HepG2 (cell line): ENCODE results near the gene BPIFB6. TPM values are rescaled to one million over a fixed set of nuclear protein-coding genes. Genes with fewer than 3 reads are reported as not detected.
A peak's percentile ranks its signal among the peaks of the same experiment; 100 is the strongest.

Source experiments
- ARID2 ChIP-seq: sonication (generic); formaldehyde crosslinking; IDR thresholded peaks from 2 replicates; pipeline ENCODE4 v1.8.1; 2022; ENCODE audit warnings: mild to moderate bottlenecking, missing genetic modification reagents, borderline replicate concordance
- FOSL2 ChIP-seq: sonication (generic); formaldehyde crosslinking; IDR thresholded peaks from 2 replicates; pipeline ENCODE4 v1.4.0; 2020; ENCODE audit warnings: missing genetic modification reagents
- GPN1 ChIP-seq: sonication (generic); formaldehyde crosslinking; IDR thresholded peaks from 2 replicates; pipeline ENCODE4 v1.5.1; 2020; ENCODE audit warnings: missing genetic modification reagents, borderline replicate concordance
- LCORL ChIP-seq, 2 experiments: fragments of 450-650 bp in 1 of 2; sonication (generic) in 1 of 2; formaldehyde crosslinking in 1 of 2; IDR thresholded peaks; 2 replicates each; pipeline versions ENCODE4 v1.5.0 to v1.6.1; 2017 to 2020; ENCODE audit warnings: antibody characterized with exemption in 1 of 2, missing genetic modification reagents in 1 of 2
- MBNL3 ChIP-seq: fragments of 250-450 bp; sonication (Bioruptor Pico); conservative IDR thresholded peaks from 2 replicates; pipeline ENCODE4 v1.8.0; 2022; ENCODE audit warnings: mild to moderate bottlenecking, inconsistent platforms
- MED1 ChIP-seq: sonication (generic); formaldehyde crosslinking; IDR thresholded peaks from 2 replicates; pipeline ENCODE4 v1.4.0; 2020; ENCODE audit warnings: missing genetic modification reagents
- SOX13 ChIP-seq, 3 experiments: fragments of 450-650 bp in 1 of 3; sonication (generic) in 1 of 3; formaldehyde crosslinking in 1 of 3; IDR thresholded peaks in 2 of 3; conservative IDR thresholded peaks in 1 of 3; 2 replicates each; pipeline versions ENCODE4 v1.5.0 to v1.6.1; 2016 to 2020; ENCODE audit warnings: antibody characterized with exemption in 1 of 3, mild to moderate bottlenecking in 1 of 3, missing compliant biosample characterization in 1 of 3, missing genetic modification reagents in 1 of 3, moderate library complexity in 1 of 3
- YEATS4 ChIP-seq: sonication (generic); formaldehyde crosslinking; IDR thresholded peaks from 2 replicates; pipeline ENCODE4 v1.4.0; 2020; ENCODE audit warnings: missing genetic modification reagents, borderline replicate concordance
- ZHX1 ChIP-seq: sonication (generic); formaldehyde crosslinking; IDR thresholded peaks from 2 replicates; pipeline ENCODE4 v1.8.1; 2022; ENCODE audit warnings: low read depth, mild to moderate bottlenecking, missing genetic modification reagents
- ZNF235 ChIP-seq: sonication (generic); formaldehyde crosslinking; IDR thresholded peaks from 2 replicates; pipeline ENCODE4 v1.8.1; 2023; ENCODE audit warnings: mild to moderate bottlenecking, missing genetic modification reagents, borderline replicate concordance
- ZNF331 ChIP-seq: sonication (generic); formaldehyde crosslinking; IDR thresholded peaks from 2 replicates; pipeline ENCODE4 v1.4.0; 2020; ENCODE audit warnings: missing genetic modification reagents
- ZNF367 ChIP-seq: sonication (generic); formaldehyde crosslinking; IDR thresholded peaks from 2 replicates; pipeline ENCODE4 v1.4.0; 2020; ENCODE audit warnings: missing genetic modification reagents, borderline replicate concordance
- ZNF567 ChIP-seq: sonication (generic); formaldehyde crosslinking; IDR thresholded peaks from 2 replicates; pipeline ENCODE4 v1.8.1; 2023; ENCODE audit warnings: mild to moderate bottlenecking, missing genetic modification reagents, borderline replicate concordance
- ZNF709 ChIP-seq: sonication (generic); formaldehyde crosslinking; IDR thresholded peaks from 2 replicates; pipeline ENCODE4 v1.5.0; 2020; ENCODE audit warnings: mild to moderate bottlenecking, missing genetic modification reagents
- ZNF878 ChIP-seq: sonication (generic); formaldehyde crosslinking; IDR thresholded peaks from 2 replicates; pipeline ENCODE4 v1.8.1; 2023; ENCODE audit warnings: mild to moderate bottlenecking, missing genetic modification reagents, moderate library complexity
- polyA plus RNA-seq, 8 experiments: library from polyadenylated mRNA; depleted of rRNA in 3 of 8; stranded (reverse) in 7 of 8; unstranded in 1 of 8; fragments of >200 nt; fragmentation: Illumina TruSeq in 4 of 8; extraction: Trizol in 4 of 8; gene quantifications; 2 replicates each; pipeline versions ENCODE4 v1.2.1 to v1.2.3, GENCODE V29; 2011 to 2016; ENCODE audit warnings: low read depth in 4 of 8, missing spikeins in 1 of 8, mixed read lengths in 1 of 8; ENCODE audit not compliant: insufficient read depth in 1 of 8
- total RNA-seq, 5 experiments: library from RNA; depleted of rRNA; stranded (reverse); fragments of >200 nt; fragmentation: Illumina TruSeq; extraction: Trizol; gene quantifications; 2 replicates each; pipeline ENCODE4 v1.2.3, GENCODE V29; 2016; ENCODE audit warnings: low read depth in 1 of 5
- TF ChIP-seq, protein P1 (sequence below): sonication (generic); formaldehyde crosslinking; IDR thresholded peaks from 2 replicates; pipeline ENCODE4 v1.4.0; 2020; ENCODE audit warnings: missing genetic modification reagents
- TF ChIP-seq, protein P2 (sequence below): sonication (generic); formaldehyde crosslinking; IDR thresholded peaks from 2 replicates; pipeline ENCODE4 v1.4.0; 2020; ENCODE audit warnings: mild to moderate bottlenecking, missing genetic modification reagents
- TF ChIP-seq, protein P3 (sequence below): IDR thresholded peaks from 2 replicates; pipeline ENCODE4 v1.6.1; 2016; ENCODE audit warnings: low read depth, borderline replicate concordance

BPIFB6 gene
- total and polyA plus RNA-seq, 2 of the 13 experiments (the other 11 are each of a cell fraction or from before 2014, with no cell fraction given): 0.13 to 1.7 TPM

- TF ChIP-seq SOX13 (IDR thresholded peaks at IDR 0.05): no peak
- peak in 1 of 2 experiments; percentile 45; a peak in 1 of 4 replicates for TF ChIP-seq SOX13 (CRISPR knock-in tag; conservative IDR thresholded peaks at IDR 0.05 in 1 of 2, IDR thresholded peaks at IDR 0.05 in 1 of 2)
- no peak for TF ChIP-seq MBNL3 (CRISPR knock-in tag)
- TF ChIP-seq YEATS4 (CRISPR knock-in tag): peak; percentile 19; the same call in 1 of the 2 replicates
- TF ChIP-seq FOSL2 (CRISPR knock-in tag): 0 out of 2 replicates have a peak, but pooled peaks have one; percentile 27
- TF ChIP-seq, protein P1, sequence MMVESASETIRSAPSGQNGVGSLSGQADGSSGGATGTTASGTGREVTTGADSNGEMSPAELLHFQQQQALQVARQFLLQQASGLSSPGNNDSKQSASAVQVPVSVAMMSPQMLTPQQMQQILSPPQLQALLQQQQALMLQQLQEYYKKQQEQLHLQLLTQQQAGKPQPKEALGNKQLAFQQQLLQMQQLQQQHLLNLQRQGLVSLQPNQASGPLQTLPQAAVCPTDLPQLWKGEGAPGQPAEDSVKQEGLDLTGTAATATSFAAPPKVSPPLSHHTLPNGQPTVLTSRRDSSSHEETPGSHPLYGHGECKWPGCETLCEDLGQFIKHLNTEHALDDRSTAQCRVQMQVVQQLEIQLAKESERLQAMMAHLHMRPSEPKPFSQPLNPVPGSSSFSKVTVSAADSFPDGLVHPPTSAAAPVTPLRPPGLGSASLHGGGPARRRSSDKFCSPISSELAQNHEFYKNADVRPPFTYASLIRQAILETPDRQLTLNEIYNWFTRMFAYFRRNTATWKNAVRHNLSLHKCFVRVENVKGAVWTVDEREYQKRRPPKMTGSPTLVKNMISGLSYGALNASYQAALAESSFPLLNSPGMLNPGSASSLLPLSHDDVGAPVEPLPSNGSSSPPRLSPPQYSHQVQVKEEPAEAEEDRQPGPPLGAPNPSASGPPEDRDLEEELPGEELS (CRISPR knock-in tag): peak; percentile 33
- peak; percentile 14; the same call in 1 of the 2 replicates for TF ChIP-seq ARID2 (CRISPR knock-in tag)
- no peak for TF ChIP-seq ZNF709 (CRISPR knock-in tag)
- 0 out of 2 replicates have a peak, but pooled peaks have one; percentile 12 for TF ChIP-seq ZNF235 (CRISPR knock-in tag)
- TF ChIP-seq ZHX1 (CRISPR knock-in tag): no peak
- 0 out of 2 replicates have a peak, but pooled peaks have one; percentile 61 for TF ChIP-seq ZNF367 (CRISPR knock-in tag)
- no peak for TF ChIP-seq LCORL (IDR thresholded peaks at IDR 0.05)
- TF ChIP-seq LCORL (CRISPR knock-in tag; IDR thresholded peaks at IDR 0.05): no peak
- no peak; the same call in 1 of the 2 replicates for TF ChIP-seq ZNF331 (CRISPR knock-in tag)
- TF ChIP-seq, protein P2, sequence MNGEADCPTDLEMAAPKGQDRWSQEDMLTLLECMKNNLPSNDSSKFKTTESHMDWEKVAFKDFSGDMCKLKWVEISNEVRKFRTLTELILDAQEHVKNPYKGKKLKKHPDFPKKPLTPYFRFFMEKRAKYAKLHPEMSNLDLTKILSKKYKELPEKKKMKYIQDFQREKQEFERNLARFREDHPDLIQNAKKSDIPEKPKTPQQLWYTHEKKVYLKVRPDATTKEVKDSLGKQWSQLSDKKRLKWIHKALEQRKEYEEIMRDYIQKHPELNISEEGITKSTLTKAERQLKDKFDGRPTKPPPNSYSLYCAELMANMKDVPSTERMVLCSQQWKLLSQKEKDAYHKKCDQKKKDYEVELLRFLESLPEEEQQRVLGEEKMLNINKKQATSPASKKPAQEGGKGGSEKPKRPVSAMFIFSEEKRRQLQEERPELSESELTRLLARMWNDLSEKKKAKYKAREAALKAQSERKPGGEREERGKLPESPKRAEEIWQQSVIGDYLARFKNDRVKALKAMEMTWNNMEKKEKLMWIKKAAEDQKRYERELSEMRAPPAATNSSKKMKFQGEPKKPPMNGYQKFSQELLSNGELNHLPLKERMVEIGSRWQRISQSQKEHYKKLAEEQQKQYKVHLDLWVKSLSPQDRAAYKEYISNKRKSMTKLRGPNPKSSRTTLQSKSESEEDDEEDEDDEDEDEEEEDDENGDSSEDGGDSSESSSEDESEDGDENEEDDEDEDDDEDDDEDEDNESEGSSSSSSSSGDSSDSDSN: no peak
- TF ChIP-seq ZNF878 (CRISPR knock-in tag): no peak
- peak; percentile 66 for TF ChIP-seq MED1 (CRISPR knock-in tag)
- peak; percentile 23; the same call in 1 of the 2 replicates for TF ChIP-seq ZNF567 (CRISPR knock-in tag)
- TF ChIP-seq GPN1 (CRISPR knock-in tag): no peak
- TF ChIP-seq, protein P3, sequence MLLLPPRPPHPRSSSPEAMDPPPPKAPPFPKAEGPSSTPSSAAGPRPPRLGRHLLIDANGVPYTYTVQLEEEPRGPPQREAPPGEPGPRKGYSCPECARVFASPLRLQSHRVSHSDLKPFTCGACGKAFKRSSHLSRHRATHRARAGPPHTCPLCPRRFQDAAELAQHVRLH (CRISPR knock-in tag): no peak
Observed at GRCh38 chr20:33008336-33009213, 22.9 kb upstream of the BPIFB6 start (continued).
